B cell (primary cell): Measurements from ENCODE around the gene HDAC11. TPM values are rescaled to one million over a fixed set of nuclear protein-coding genes. Genes with fewer than 3 reads are reported as not detected.

Source experiments
- ATAC-seq: fragments of 200-7000 bp; cut with Tn5 transposase; one replicate; pipeline ENCODE4 v1.10.0; 2021; ENCODE audit warnings: low read depth, mild to moderate bottlenecking, moderate number of reproducible peaks, moderate library complexity
- CTCF ChIA-PET: fragments of 350-600 bp; sonication (Branson Sonifier 250); formaldehyde crosslinking; loops from one replicate; lab custom pipeline; 2021; ENCODE audit warnings: antibody characterized with exemption, inconsistent platforms; lab: Charles Lee
- POLR2A ChIA-PET: fragments of 350-600 bp; sonication (Branson Sonifier 250); formaldehyde crosslinking; loops from one replicate; lab custom pipeline; 2021; ENCODE audit warnings: antibody characterized with exemption; lab: Charles Lee
- DNase-seq: peaks from one replicate; pipeline ENCODE4 v3.0.0; 2013
- H2AFZ ChIP-seq: 2 replicates; pipeline ENCODE4 v1.6.1; 2012; ENCODE audit warnings: mild to moderate bottlenecking, low read depth, low read length; ENCODE audit not compliant: insufficient read depth, poor library complexity, severe bottlenecking
- H3K27ac ChIP-seq, 2 donors: 1 replicate in 1 of 2; 2 replicates in 1 of 2; pipeline ENCODE4 v1.5.1; 2012 to 2013; ENCODE audit warnings: low read length in 2 of 2, mild to moderate bottlenecking in 2 of 2, moderate library complexity in 1 of 2
- H3K27me3 ChIP-seq, 4 experiments: fragments of 200-600 bp in 1 of 4; sonication (generic) in 1 of 4; replicated peaks in 1 of 4; 1 replicate in 2 of 4; 2 replicates in 2 of 4; pipeline versions ENCODE4 v1.6.1 to v1.7.0; 2013 to 2016; ENCODE audit warnings: low read length in 3 of 4, mild to moderate bottlenecking in 2 of 4, mixed read lengths in 1 of 4, moderate library complexity in 1 of 4; ENCODE audit not compliant: insufficient read depth in 4 of 4, control insufficient read depth in 3 of 4; ENCODE audit errors: control extremely low read depth in 1 of 4
- H3K36me3 ChIP-seq, 2 experiments: replicated peaks in 1 of 2; 1 replicate in 1 of 2; 2 replicates in 1 of 2; pipeline versions ENCODE4 v1.6.1 to v1.7.1; 2013; ENCODE audit warnings: low read length in 1 of 2; ENCODE audit not compliant: insufficient read depth in 2 of 2, control insufficient read depth in 1 of 2; ENCODE audit errors: control extremely low read depth in 1 of 2, extremely low read depth in 1 of 2
- H3K4me1 ChIP-seq, 2 donors: fragments of 200-600 bp in 1 of 2; sonication (generic) in 1 of 2; 1 replicate in 1 of 2; 2 replicates in 1 of 2; pipeline versions ENCODE4 v1.5.1 to v1.6.1; 2013 to 2017; ENCODE audit warnings: low read length in 2 of 2; ENCODE audit not compliant: control insufficient read depth in 2 of 2, insufficient read depth in 2 of 2
- H3K4me2 ChIP-seq: replicated peaks from 2 replicates; pipeline ENCODE3; 2012; ENCODE audit warnings: mild to moderate bottlenecking, low read depth, low read length; ENCODE audit not compliant: poor library complexity, severe bottlenecking
- H3K4me3 ChIP-seq, 5 experiments: fragments of 200-600 bp in 1 of 5; sonication (generic) in 1 of 5; 1 replicate in 3 of 5; 2 replicates in 2 of 5; pipeline versions ENCODE4 v1.5.1 to v1.7.0; 2011 to 2016; ENCODE audit warnings: low read length in 4 of 5, mild to moderate bottlenecking in 4 of 5, low read depth in 2 of 5, control low read depth in 1 of 5, moderate library complexity in 1 of 5; ENCODE audit not compliant: insufficient read depth in 1 of 5; ENCODE audit errors: control extremely low read depth in 1 of 5, extremely low read depth in 1 of 5
- H3K79me2 ChIP-seq: fragments of 200-600 bp; sonication (generic); one replicate; pipeline ENCODE4 v1.6.0; 2016; ENCODE audit warnings: low read length; ENCODE audit not compliant: control insufficient read depth, insufficient read depth
- H3K9ac ChIP-seq: fragments of 200-600 bp; sonication (generic); 2 replicates; pipeline ENCODE4 v1.6.1; 2017; ENCODE audit warnings: mild to moderate bottlenecking, low read length, moderate library complexity
- H3K9me3 ChIP-seq, 3 donors: one replicate each; pipeline versions ENCODE4 v1.6.1 to v1.7.1; 2013; ENCODE audit warnings: low read length in 2 of 3; ENCODE audit not compliant: control insufficient read depth in 2 of 3, insufficient read depth in 1 of 3; ENCODE audit errors: control extremely low read depth in 1 of 3
- H4K20me1 ChIP-seq: 2 replicates; pipeline ENCODE4 v1.6.0; 2012; ENCODE audit warnings: mild to moderate bottlenecking, low read length; ENCODE audit not compliant: insufficient read depth, control insufficient read depth, poor library complexity, severe bottlenecking
- H3K27ac Mint-ChIP-seq: one replicate; pipeline ENCODE4 v1.8.0; 2021; ENCODE audit warnings: mixed read lengths
- H3K27me3 Mint-ChIP-seq: one replicate; pipeline ENCODE4 v1.8.0; 2021; ENCODE audit warnings: mixed read lengths
- H3K4me1 Mint-ChIP-seq: one replicate; pipeline ENCODE4 v1.8.0; 2021; ENCODE audit warnings: mixed read lengths
- H3K4me3 Mint-ChIP-seq: one replicate; pipeline ENCODE4 v1.8.0; 2021; ENCODE audit warnings: mixed read lengths
- H3K9me3 Mint-ChIP-seq: one replicate; pipeline ENCODE4 v1.8.0; 2022; ENCODE audit warnings: mixed read lengths; ENCODE audit not compliant: insufficient read depth
- EZH2 ChIP-seq: IDR thresholded peaks from 2 replicates; pipeline ENCODE4 v1.6.1; 2012; ENCODE audit warnings: borderline replicate concordance, low read depth, mild to moderate bottlenecking, moderate library complexity, low read length; ENCODE audit not compliant: insufficient read depth, poor library complexity, severe bottlenecking
- WGBS: methylation state at CpG from one replicate; pipeline ENCODE4 v1.1.5; 2013; ENCODE audit warnings: missing lambda C conversion rate; ENCODE audit not compliant: insufficient coverage; 5-methylcytosine and 5-hydroxymethylcytosine counted together
- intact Hi-C: fragments of 100-400 bp; cut with micrococcal nuclease; formaldehyde crosslinking; loops from one replicate; pipeline ENCODE4 v1.10.0; 2022
- polyA plus RNA-seq: library from polyadenylated mRNA; depleted of rRNA; stranded (reverse); fragments of >200 nt; gene quantifications from 2 replicates; pipeline ENCODE4 v1.2.3, GENCODE V29; 2012
- total RNA-seq, 2 donors: library from RNA; stranded (reverse); fragments of 120-200 nt in 1 of 2; gene quantifications; 1 replicate in 1 of 2; 2 replicates in 1 of 2; pipeline versions ENCODE4 v1.2.3 to v1.2.4, GENCODE V29; 2013 to 2022
- TF ChIP-seq, protein P1 (sequence below): fragments of 200-600 bp; IDR thresholded peaks from one replicate; pipeline ENCODE4 v1.8.0; 2022; ENCODE audit warnings: antibody characterized with exemption, mild to moderate bottlenecking

The HDAC11 gene
- total and polyA plus RNA-seq, 2 donors (not counting 1 experiment from before 2014, with no cell fraction given): 0.76 to 5.5 TPM

DNA sequence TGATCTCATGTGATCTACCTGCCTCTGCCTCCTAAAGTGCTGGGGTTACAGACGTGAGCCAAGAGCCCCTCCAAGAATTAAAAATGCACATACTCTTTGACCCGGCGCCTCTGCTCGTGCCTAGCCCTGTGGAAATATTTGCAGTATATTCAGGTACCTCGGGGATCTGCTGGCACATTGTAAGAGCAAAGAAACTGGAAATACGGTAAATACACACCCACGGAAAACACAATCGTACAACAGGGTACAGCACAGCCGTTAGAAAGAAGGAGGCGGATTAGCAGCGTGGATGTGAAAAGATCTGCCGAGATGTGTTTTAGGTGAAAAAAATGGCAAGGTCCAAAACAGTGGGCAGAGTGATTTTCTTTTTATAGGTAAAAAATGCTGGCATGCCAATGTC, 6.1 kb upstream of the HDAC11 start:
- Mint-ChIP-seq H3K27ac (no peak overlapping the region), H3K4me1 (no peaks in the 10 kb centered on the region), H3K9me3 (no peaks in the 10 kb centered on the region), H3K4me3 (no peak overlapping the region), H3K27me3 (peaks cover 17% of the 10 kb centered on the region)
- Histone ChIP-seq H3K79me2 (no peaks in the 10 kb centered on the region), H3K9me3 (no peaks in the 10 kb centered on the region), H3K4me2 (no peak overlapping the region), H2AFZ (no peak overlapping the region), H4K20me1 (no peaks in the 10 kb centered on the region), H3K4me1 (peaks cover 0 to 2% of the 10 kb centered on the region in 2 donors), H3K36me3 (no peaks in the 10 kb centered on the region), H3K27ac (no peak overlapping the region), H3K9ac (no peak overlapping the region), H3K4me3 (no peak overlapping the region), H3K27me3 (no peaks in the 10 kb centered on the region)
- TF ChIP-seq EZH2: no peak
- TF ChIP-seq, protein P1, sequence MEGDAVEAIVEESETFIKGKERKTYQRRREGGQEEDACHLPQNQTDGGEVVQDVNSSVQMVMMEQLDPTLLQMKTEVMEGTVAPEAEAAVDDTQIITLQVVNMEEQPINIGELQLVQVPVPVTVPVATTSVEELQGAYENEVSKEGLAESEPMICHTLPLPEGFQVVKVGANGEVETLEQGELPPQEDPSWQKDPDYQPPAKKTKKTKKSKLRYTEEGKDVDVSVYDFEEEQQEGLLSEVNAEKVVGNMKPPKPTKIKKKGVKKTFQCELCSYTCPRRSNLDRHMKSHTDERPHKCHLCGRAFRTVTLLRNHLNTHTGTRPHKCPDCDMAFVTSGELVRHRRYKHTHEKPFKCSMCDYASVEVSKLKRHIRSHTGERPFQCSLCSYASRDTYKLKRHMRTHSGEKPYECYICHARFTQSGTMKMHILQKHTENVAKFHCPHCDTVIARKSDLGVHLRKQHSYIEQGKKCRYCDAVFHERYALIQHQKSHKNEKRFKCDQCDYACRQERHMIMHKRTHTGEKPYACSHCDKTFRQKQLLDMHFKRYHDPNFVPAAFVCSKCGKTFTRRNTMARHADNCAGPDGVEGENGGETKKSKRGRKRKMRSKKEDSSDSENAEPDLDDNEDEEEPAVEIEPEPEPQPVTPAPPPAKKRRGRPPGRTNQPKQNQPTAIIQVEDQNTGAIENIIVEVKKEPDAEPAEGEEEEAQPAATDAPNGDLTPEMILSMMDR: no peak
- DNase-seq: no peak
- ATAC-seq: no peak
- ChIA-PET CTCF (no interaction called here), POLR2A (no interaction called here)
- WGBS: 91% methylated on average over 12 of the region's 12 CpGs
- intact Hi-C loops: no loop called here

DNA sequence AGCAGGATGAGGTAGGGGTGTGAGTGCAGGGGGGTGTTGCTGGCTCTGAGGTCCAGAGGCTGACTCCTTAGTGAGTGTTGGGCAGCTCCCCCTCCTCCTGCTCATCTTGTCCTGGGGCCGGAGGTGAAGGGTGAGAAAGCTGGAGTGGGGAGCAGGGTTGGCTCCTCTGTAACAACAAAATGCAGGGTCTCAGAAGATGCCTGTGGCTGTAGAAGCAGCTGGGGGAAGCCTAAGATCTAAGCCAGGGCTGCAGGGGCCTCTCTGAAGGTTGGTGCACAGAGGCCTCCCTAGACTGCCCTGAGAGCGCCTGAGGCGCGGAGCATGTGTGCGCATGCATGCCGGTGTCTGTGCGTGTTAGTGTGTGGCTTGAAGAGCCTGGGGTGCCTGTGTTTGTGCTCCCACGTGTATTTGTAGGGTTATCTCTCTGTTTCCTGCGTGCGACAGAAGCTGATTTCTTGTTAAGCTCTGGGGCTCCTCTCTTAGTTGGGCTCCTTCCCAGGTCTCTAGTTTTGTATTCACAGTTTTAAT, 5.3 kb upstream of the HDAC11 start:
- POLR2A ChIA-PET: no interaction called here

More for the DNA sequence above, 5.3 kb upstream of the HDAC11 start:
- CTCF ChIA-PET: interaction anchor here (0.7 kb wide), 1 partner anchor 130 kb away, joined by 3 read pairs; no protein-coding TSS in a partner anchor
- no peak overlapping the region for H3K4me2 ChIP-seq
- H3K27me3 ChIP-seq: no peaks in the 10 kb centered on the region
- Mint-ChIP-seq H3K4me1 (no peaks in the 10 kb centered on the region), H3K27me3 (peaks cover 17% of the 10 kb centered on the region), H3K27ac (no peak overlapping the region), H3K4me3 (no peak overlapping the region), H3K9me3 (no peaks in the 10 kb centered on the region)
- intact Hi-C loops: no loop called here
- H3K9me3 ChIP-seq: no peaks in the 10 kb centered on the region
- no peak overlapping the region for H3K27ac ChIP-seq
- no peaks in the 10 kb centered on the region for H3K36me3 ChIP-seq
- DNase-seq: no peak
- H4K20me1 ChIP-seq: no peaks in the 10 kb centered on the region
- H2AFZ ChIP-seq: no peak overlapping the region
- no peak overlapping the region for H3K4me3 ChIP-seq
- no peak overlapping the region for H3K9ac ChIP-seq
- 92% methylated on average over 9 of the region's 10 CpGs for WGBS
- H3K4me1 ChIP-seq: peaks cover 0 to 9% of the 10 kb centered on the region in 2 donors
- TF ChIP-seq, protein P1: no peak
- TF ChIP-seq EZH2: no peak
- no peaks in the 10 kb centered on the region for H3K79me2 ChIP-seq
- ATAC-seq: no peak
